Adipose tissue (tissue), 3 donors: Measurements from ENCODE around the gene LRRK1. TPM values are rescaled to one million over a fixed set of nuclear protein-coding genes. Genes with fewer than 3 reads are reported as not detected.

Experiments
- H3K27ac ChIP-seq: one replicate; pipeline ENCODE4 v1.5.1; 2013; ENCODE audit warnings: low read depth, low read length
- WGBS, 3 donors: extraction: QIAGEN DNeasy Blood & Tissue Kit; methylation state at CpG; one replicate each; pipeline ENCODE4 v1.1.7; 2013; 5-methylcytosine and 5-hydroxymethylcytosine counted together
- polyA plus RNA-seq, 3 donors: library from polyadenylated mRNA; stranded (reverse); fragments of 200-250 nt; gene quantifications; one replicate each; pipeline ENCODE4 v1.2.3, GENCODE V29; 2013
- donor health status: healthy with polysubstance abuse.
- donor health status: Bipolar disorder and iron deficiency.
- donor health status: healthy.

LRRK1 gene
- polyA plus RNA-seq, 3 donors: 5.2 to 11.5 (median 5.9) TPM

DNA sequence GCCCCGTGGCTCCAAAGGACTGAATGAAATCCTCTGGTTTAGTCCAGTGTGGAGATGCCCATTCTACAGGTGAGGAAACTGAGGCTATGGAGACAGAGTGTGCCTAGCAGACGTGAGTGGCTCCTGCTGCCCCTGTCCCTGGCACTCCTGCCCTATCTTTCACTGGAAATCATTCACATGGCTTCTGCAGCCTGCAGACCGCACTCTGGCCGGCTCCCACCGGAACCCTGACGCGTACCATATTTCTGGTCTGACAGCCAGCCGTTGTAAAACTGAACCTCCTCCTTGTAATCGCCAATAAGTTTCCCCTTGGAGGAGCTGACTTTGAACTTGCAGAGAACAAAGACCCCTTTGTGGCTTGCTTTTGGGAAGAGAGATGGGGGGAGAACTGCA is 196.2 kb downstream of the LRRK1 start:
- H3K27ac ChIP-seq: no peak overlapping the region
- WGBS, 3 donors: 46 to 56% (median 55%) methylated on average over 9 of the region's 9 CpGs

GRCh38 chr15:101115786-101116680 is 196.9 kb downstream of the LRRK1 start:
- WGBS, 3 donors: 31 to 73% (median 37%) methylated on average over 17 of the region's 17 CpGs
- H3K27ac ChIP-seq: no peak overlapping the region

DNA sequence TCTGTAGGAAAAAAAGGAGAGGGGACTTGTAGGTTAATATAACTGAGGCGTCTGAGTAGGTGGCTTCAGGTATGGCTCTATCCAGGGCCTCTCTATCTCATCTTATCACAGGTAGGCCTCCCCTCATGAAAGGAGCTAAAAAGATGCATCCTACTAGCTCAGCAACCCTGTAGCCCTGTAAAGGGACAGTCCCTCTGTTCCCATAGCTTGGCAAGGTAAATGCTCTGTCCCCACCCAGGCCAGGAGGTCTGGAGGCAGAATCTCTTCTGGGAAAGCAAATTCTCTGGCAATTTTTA is 197.5 kb downstream of the LRRK1 start:
- WGBS, 3 donors: 90 to 94% (median 90%) methylated on average over 1 of the region's 1 CpG
- no peak overlapping the region for H3K27ac ChIP-seq

GRCh38 chr15:101118116-101118515 is 199.0 kb downstream of the LRRK1 start:
- H3K27ac ChIP-seq: no peak overlapping the region
- 95 to 98% (median 95%) methylated on average over 9 of the region's 9 CpGs for WGBS, 3 donors

GRCh38 chr15:101118615-101119014 is 199.5 kb downstream of the LRRK1 start:
- 92 to 98% (median 98%) methylated on average over 10 of the region's 10 CpGs for WGBS, 3 donors
- no peak overlapping the region for H3K27ac ChIP-seq

- WGBS, 3 donors: 91 to 98% (median 96%) methylated on average over 2 of the region's 2 CpGs
- H3K27ac ChIP-seq: no peak overlapping the region
Observed at GRCh38 chr15:101119181-101119580, 200.0 kb downstream of the LRRK1 start.

Other genes with a start within 250 kb of the LRRK1 start
- gene ALDH1A3, start 39.5 kb upstream of the LRRK1 start, polyA plus RNA-seq: 100 to 1,000 TPM in 2 of 3 donors, 10 to 100 TPM in 1; 10.3 to 150 (median 118) TPM